HCT116 (cell line): ENCODE data around the gene PXT1.

Experiments used
- TF ChIP-seq, protein P1 (sequence below), 3 experiments: fragments of 200-600 bp in 1 of 3; sonication (generic) in 1 of 3; IDR thresholded peaks in 2 of 3; conservative IDR thresholded peaks in 1 of 3; 2 replicates each; pipeline ENCODE4 v1.5.1; 2012 to 2017; ENCODE audit warnings: low read depth in 2 of 3, low read length in 2 of 3, antibody characterized with exemption in 1 of 3, borderline replicate concordance in 1 of 3, control low read depth in 1 of 3, mild to moderate bottlenecking in 1 of 3, mixed read lengths in 1 of 3, mixed run types in 1 of 3, moderate library complexity in 1 of 3; ENCODE audit not compliant: insufficient read depth in 1 of 3
- TF ChIP-seq, protein P2 (sequence below): IDR thresholded peaks from 2 replicates; pipeline ENCODE4 v1.6.1; 2012

DNA sequence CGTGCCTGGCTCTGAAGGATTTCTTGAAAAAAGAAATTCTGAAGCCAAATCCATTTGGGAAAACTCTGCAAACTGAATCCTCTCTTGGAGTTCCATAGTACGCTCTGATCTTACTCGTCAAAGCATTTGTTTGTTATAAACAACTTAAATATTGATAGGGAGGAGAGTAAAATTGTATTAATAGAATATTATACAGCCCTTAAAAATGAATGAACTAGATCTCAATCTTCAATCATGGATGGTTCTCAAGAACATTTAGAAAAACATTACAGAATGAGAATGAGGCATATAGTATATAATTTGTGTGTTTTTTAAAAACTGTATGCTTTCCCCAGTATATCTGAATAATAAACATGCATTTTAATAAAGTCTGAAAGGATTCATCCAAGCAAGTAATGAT, 25.0 kb upstream of the PXT1 start:
- TF ChIP-seq, protein P1, sequence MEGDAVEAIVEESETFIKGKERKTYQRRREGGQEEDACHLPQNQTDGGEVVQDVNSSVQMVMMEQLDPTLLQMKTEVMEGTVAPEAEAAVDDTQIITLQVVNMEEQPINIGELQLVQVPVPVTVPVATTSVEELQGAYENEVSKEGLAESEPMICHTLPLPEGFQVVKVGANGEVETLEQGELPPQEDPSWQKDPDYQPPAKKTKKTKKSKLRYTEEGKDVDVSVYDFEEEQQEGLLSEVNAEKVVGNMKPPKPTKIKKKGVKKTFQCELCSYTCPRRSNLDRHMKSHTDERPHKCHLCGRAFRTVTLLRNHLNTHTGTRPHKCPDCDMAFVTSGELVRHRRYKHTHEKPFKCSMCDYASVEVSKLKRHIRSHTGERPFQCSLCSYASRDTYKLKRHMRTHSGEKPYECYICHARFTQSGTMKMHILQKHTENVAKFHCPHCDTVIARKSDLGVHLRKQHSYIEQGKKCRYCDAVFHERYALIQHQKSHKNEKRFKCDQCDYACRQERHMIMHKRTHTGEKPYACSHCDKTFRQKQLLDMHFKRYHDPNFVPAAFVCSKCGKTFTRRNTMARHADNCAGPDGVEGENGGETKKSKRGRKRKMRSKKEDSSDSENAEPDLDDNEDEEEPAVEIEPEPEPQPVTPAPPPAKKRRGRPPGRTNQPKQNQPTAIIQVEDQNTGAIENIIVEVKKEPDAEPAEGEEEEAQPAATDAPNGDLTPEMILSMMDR (IDR thresholded peaks at IDR 0.05 in 2 of 3, conservative IDR thresholded peaks at IDR 0.05 in 1 of 3; ENCODE audit: borderline replicate concordance in 1 of 3, insufficient read depth in 1 of 3, low read depth in 2 of 3, low read length in 2 of 3) = no peak
- TF ChIP-seq, protein P2, sequence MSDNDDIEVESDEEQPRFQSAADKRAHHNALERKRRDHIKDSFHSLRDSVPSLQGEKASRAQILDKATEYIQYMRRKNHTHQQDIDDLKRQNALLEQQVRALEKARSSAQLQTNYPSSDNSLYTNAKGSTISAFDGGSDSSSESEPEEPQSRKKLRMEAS = no peak
